Fibroblast of lung (primary cell): ENCODE measurements around the gene PRXL2A.

Experiments
- CTCF ChIP-seq, 2 donors: IDR thresholded peaks in 1 of 2; conservative IDR thresholded peaks in 1 of 2; 1 replicate in 1 of 2; 2 replicates in 1 of 2; pipeline ENCODE4 v1.5.1; 2011 to 2012; ENCODE audit warnings: low read length in 2 of 2, control low read depth in 1 of 2, inconsistent platforms in 1 of 2, low read depth in 1 of 2, mild to moderate bottlenecking in 1 of 2
- EZH2 ChIP-seq: IDR thresholded peaks from 2 replicates; pipeline ENCODE4 v1.5.1; 2012; ENCODE audit warnings: low read length, control low read depth, mild to moderate bottlenecking; ENCODE audit errors: missing control alignments

- TF ChIP-seq CTCF (conservative IDR thresholded peaks at IDR 0.05 in 1 of 2, IDR thresholded peaks at IDR 0.05 in 1 of 2; ENCODE audit: low read depth in 1 of 2, low read length in 2 of 2) (no peak), EZH2 (no peak)
Observed at GRCh38 chr10:80405035-80405434, 3.3 kb upstream of the PRXL2A start.
